22Rv1 (cell line): ENCODE data around the gene C3orf80.

Experiments
- H3K27ac ChIP-seq: fragments of 450-650 bp; 2 replicates; pipeline ENCODE4 v1.5.1; 2017
- CTCF ChIP-seq: fragments of 450-650 bp; IDR thresholded peaks from 2 replicates; pipeline ENCODE4 v1.5.1; 2017; ENCODE audit warnings: mild to moderate bottlenecking
- ZFX ChIP-seq: fragments of 450-650 bp; IDR thresholded peaks from 2 replicates; pipeline ENCODE4 v1.6.1; 2017; ENCODE audit warnings: antibody characterized with exemption, borderline replicate concordance

Gene C3orf80

GRCh38 chr3:160185751-160186150, 39.5 kb upstream of the C3orf80 start:
- TF ChIP-seq CTCF (no peak), ZFX (no peak)
- no peak overlapping the region for H3K27ac ChIP-seq

- no peak overlapping the region for H3K27ac ChIP-seq
- no peak for TF ChIP-seq ZFX
- TF ChIP-seq CTCF = no peak
Measured at GRCh38 chr3:160187288-160187687, 37.9 kb upstream of the C3orf80 start.

GRCh38 chr3:160192310-160193029, 32.8 kb upstream of the C3orf80 start:
- H3K27ac ChIP-seq = no peak overlapping the region
- no peak for TF ChIP-seq ZFX
- no peak for TF ChIP-seq CTCF

GRCh38 chr3:160193644-160194192, 31.5 kb upstream of the C3orf80 start:
- no peak overlapping the region for H3K27ac ChIP-seq
- TF ChIP-seq ZFX (no peak), CTCF (no peak)

- TF ChIP-seq CTCF (no peak), ZFX (no peak)
- no peak overlapping the region for H3K27ac ChIP-seq
Measured at GRCh38 chr3:160194438-160194837, 30.8 kb upstream of the C3orf80 start.

GRCh38 chr3:160195106-160195505, 30.1 kb upstream of the C3orf80 start:
- no peak overlapping the region for H3K27ac ChIP-seq
- TF ChIP-seq ZFX = no peak
- no peak for TF ChIP-seq CTCF

GRCh38 chr3:160196511-160197104, 28.6 kb upstream of the C3orf80 start:
- no peak for TF ChIP-seq ZFX
- TF ChIP-seq CTCF = no peak
- no peak overlapping the region for H3K27ac ChIP-seq
